Measurements from ENCODE around the gene SYTL5.

- TF ChIP-seq EZH2 (IDR thresholded peaks at IDR 0.05; ENCODE audit: insufficient read depth, poor library complexity, severe bottlenecking) (no peak), EZH2phosphoT487 (IDR thresholded peaks at IDR 0.05; ENCODE audit: insufficient read depth, low read depth) (no peak)
These were observed 54.1 kb downstream of the SYTL5 start for GRCh38 chrX:38060331-38060878.

Data from GM23248 (cell line).